ENCODE results near the gene DENND5B. TPM values are rescaled to one million over a fixed set of nuclear protein-coding genes. Genes with fewer than 3 reads are reported as not detected.

DENND5B gene
- total RNA-seq, 1 experiment from 2014 or later = 13.8 TPM

- peak overlapping the region; percentile 59; the same call in 1 of the 2 replicates for H3K27ac Mint-ChIP-seq
- no peak for DNase-seq (ENCODE audit: low spot score)
- ChIA-PET CTCF (interaction anchor here (1.1 kb wide), 1 partner anchor 94 kb away, joined by 3 read pairs; no protein-coding TSS in a partner anchor), POLR2A (interaction anchor here (0.6 to 1.2 kb wide), 2 partner anchors 10 to 40 kb away, joined by 3 read pairs; partner anchors contain the start of gene SINHCAF)
- TF ChIP-seq ZNF425 (CRISPR knock-in tag; conservative IDR thresholded peaks at IDR 0.05) (no peak), EMX1 (CRISPR knock-in tag; IDR thresholded peaks at IDR 0.05) (no peak), ZNF416 (CRISPR knock-in tag; IDR thresholded peaks at IDR 0.05) (no peak), JAZF1 (CRISPR knock-in tag; IDR thresholded peaks at IDR 0.05) (no peak), PRRX2 (CRISPR knock-in tag; IDR thresholded peaks at IDR 0.05) (no peak), PREB (CRISPR knock-in tag; IDR thresholded peaks at IDR 0.05; ENCODE audit: borderline replicate concordance) (no peak), FOXP1 (CRISPR knock-in tag; IDR thresholded peaks at IDR 0.05; ENCODE audit: borderline replicate concordance) (no peak), ATF1 (CRISPR knock-in tag; IDR thresholded peaks at IDR 0.05) (no peak), IRF1 (CRISPR knock-in tag; IDR thresholded peaks at IDR 0.05) (no peak), NR1H2 (CRISPR knock-in tag; IDR thresholded peaks at IDR 0.05) (no peak), ZNF138 (CRISPR knock-in tag; conservative IDR thresholded peaks at IDR 0.05) (no peak)
- no peak for ATAC-seq
- H3K36me3 Mint-ChIP-seq = no peaks in the 10 kb centered on the region
- H3K4me3 Mint-ChIP-seq = no peak overlapping the region
- H3K9me3 Mint-ChIP-seq = no peaks in the 10 kb centered on the region
- H3K27me3 Mint-ChIP-seq (ENCODE audit: low read depth) = no peaks in the 10 kb centered on the region
- peaks cover 64% of the 10 kb centered on the region for H3K4me1 Mint-ChIP-seq
Observed at GRCh38 chr12:31366104-31366621, 224.8 kb downstream of the DENND5B start.

GRCh38 chr12:31363831-31364230 lies 227.1 kb downstream of the DENND5B start:
- POLR2A ChIA-PET = interaction anchor here (0.5 to 3.5 kb wide), 3 partner anchors 22 to 83 kb away, joined by 5 to 25 read pairs (median 22); partner anchors contain the start of gene SINHCAF
- TF ChIP-seq IRF1 (CRISPR knock-in tag; IDR thresholded peaks at IDR 0.05) (no peak), ZNF232 (CRISPR knock-in tag; IDR thresholded peaks at IDR 0.05) (no peak)
- 0 out of 2 replicates have a peak, but pooled peaks cover 3% of the 10 kb centered on the region for H3K36me3 Mint-ChIP-seq

GRCh38 chr12:31363416-31363809 lies 227.5 kb downstream of the DENND5B start:
- ChIA-PET POLR2A (interaction anchor here (0.5 to 3.5 kb wide), 6 partner anchors 7 to 83 kb away, joined by 3 to 25 read pairs (median 14); partner anchors contain the start of gene SINHCAF), CTCF (interaction anchor here (1.0 to 2.3 kb wide), 6 partner anchors 7 to 92 kb away, joined by 3 to 14 read pairs (median 6); no protein-coding TSS in a partner anchor)
- H3K27ac Mint-ChIP-seq = peak overlapping the region; percentile 98
- no peak for TF ChIP-seq TCF7 (CRISPR knock-in tag; IDR thresholded peaks at IDR 0.05; ENCODE audit: low read depth)
- TF ChIP-seq PRDM15 (CRISPR knock-in tag; IDR thresholded peaks at IDR 0.05) = no peak
- no peak for TF ChIP-seq TEAD4 (CRISPR knock-in tag; IDR thresholded peaks at IDR 0.05)
- TF ChIP-seq SMAD3 (CRISPR knock-in tag; IDR thresholded peaks at IDR 0.05; ENCODE audit: borderline replicate concordance) = no peak
- no peak for TF ChIP-seq ATF3 (CRISPR knock-in tag; conservative IDR thresholded peaks at IDR 0.05)
- no peak for TF ChIP-seq NR1H2 (CRISPR knock-in tag; IDR thresholded peaks at IDR 0.05)
- H3K4me1 Mint-ChIP-seq = peaks cover 46% of the 10 kb centered on the region
- no peaks in the 10 kb centered on the region for H3K27me3 Mint-ChIP-seq (ENCODE audit: low read depth)
- H3K4me3 Mint-ChIP-seq = no peak overlapping the region
- no peaks in the 10 kb centered on the region for H3K9me3 Mint-ChIP-seq
- no peak for DNase-seq (ENCODE audit: low spot score)
- no peak for ATAC-seq
- 0 out of 2 replicates have a peak, but pooled peaks cover 3% of the 10 kb centered on the region for H3K36me3 Mint-ChIP-seq

More at GRCh38 chr12:31363831-31364230, 227.1 kb downstream of the DENND5B start:
- CTCF ChIA-PET = interaction anchor here (0.7 to 2.3 kb wide), 5 partner anchors 10 to 160 kb away, joined by 3 to 9 read pairs (median 4); no protein-coding TSS in a partner anchor
- H3K9me3 Mint-ChIP-seq = no peaks in the 10 kb centered on the region
- peaks cover 50% of the 10 kb centered on the region for H3K4me1 Mint-ChIP-seq
- H3K4me3 Mint-ChIP-seq = no peak overlapping the region
- ATAC-seq (no peak), DNase-seq (ENCODE audit: low spot score) (no peak)
- H3K27ac Mint-ChIP-seq = peak overlapping the region; percentile 98
- no peaks in the 10 kb centered on the region for H3K27me3 Mint-ChIP-seq (ENCODE audit: low read depth)
